ENCODE data around the gene FOXO1.

Gene FOXO1

GRCh38 chr13:40536443-40537113, 129.9 kb downstream of the FOXO1 start:
- no peak overlapping the region for H3K4me2 ChIP-seq (ENCODE audit: low read length)
- no peak overlapping the region; the same call in 1 of the 2 replicates for H3K9ac ChIP-seq (ENCODE audit: low read length)

GRCh38 chr13:40535345-40535836, 131.1 kb downstream of the FOXO1 start:
- Histone ChIP-seq H3F3A (ENCODE audit: insufficient read depth, low read length) (peaks cover 3% of the 10 kb centered on the region; the same call in 1 of the 2 replicates), H3K9ac (ENCODE audit: low read length) (no peak overlapping the region), H2AFZ (ENCODE audit: low read length) (no peak overlapping the region), H3K9me3 (ENCODE audit: low read length) (no peaks in the 10 kb centered on the region), H3K36me3 (ENCODE audit: insufficient read depth, low read length) (no peaks in the 10 kb centered on the region), H3K4me3 (ENCODE audit: low read depth, low read length, poor library complexity, severe bottlenecking) (no peak overlapping the region), H3K79me2 (ENCODE audit: insufficient read depth, low read length) (no peaks in the 10 kb centered on the region), H3K27me3 (ENCODE audit: insufficient read depth, low read length) (no peaks in the 10 kb centered on the region), H3K4me2 (ENCODE audit: low read length) (no peak overlapping the region), H3K27ac (ENCODE audit: low read depth, low read length, poor library complexity, severe bottlenecking) (peak overlapping the region; percentile 75), H4K20me1 (ENCODE audit: insufficient read depth, low read length) (no peaks in the 10 kb centered on the region), H3K4me1 (ENCODE audit: insufficient read depth, low read length, severe bottlenecking) (peaks cover 49% of the 10 kb centered on the region), H3K9me2 (ENCODE audit: low read depth, low read length) (no peaks in the 10 kb centered on the region)
- TF ChIP-seq, protein P1, sequence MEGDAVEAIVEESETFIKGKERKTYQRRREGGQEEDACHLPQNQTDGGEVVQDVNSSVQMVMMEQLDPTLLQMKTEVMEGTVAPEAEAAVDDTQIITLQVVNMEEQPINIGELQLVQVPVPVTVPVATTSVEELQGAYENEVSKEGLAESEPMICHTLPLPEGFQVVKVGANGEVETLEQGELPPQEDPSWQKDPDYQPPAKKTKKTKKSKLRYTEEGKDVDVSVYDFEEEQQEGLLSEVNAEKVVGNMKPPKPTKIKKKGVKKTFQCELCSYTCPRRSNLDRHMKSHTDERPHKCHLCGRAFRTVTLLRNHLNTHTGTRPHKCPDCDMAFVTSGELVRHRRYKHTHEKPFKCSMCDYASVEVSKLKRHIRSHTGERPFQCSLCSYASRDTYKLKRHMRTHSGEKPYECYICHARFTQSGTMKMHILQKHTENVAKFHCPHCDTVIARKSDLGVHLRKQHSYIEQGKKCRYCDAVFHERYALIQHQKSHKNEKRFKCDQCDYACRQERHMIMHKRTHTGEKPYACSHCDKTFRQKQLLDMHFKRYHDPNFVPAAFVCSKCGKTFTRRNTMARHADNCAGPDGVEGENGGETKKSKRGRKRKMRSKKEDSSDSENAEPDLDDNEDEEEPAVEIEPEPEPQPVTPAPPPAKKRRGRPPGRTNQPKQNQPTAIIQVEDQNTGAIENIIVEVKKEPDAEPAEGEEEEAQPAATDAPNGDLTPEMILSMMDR (IDR thresholded peaks at IDR 0.05; ENCODE audit: low read length) = no peak
- TF ChIP-seq EZH2 (IDR thresholded peaks at IDR 0.05; ENCODE audit: borderline replicate concordance, low read length) = no peak

More at GRCh38 chr13:40536443-40537113, 129.9 kb downstream of the FOXO1 start:
- H2AFZ ChIP-seq (ENCODE audit: low read length) = no peak overlapping the region
- no peaks in the 10 kb centered on the region for H3K27me3 ChIP-seq (ENCODE audit: insufficient read depth, low read length)
- no peaks in the 10 kb centered on the region for H3K9me3 ChIP-seq (ENCODE audit: low read length)
- H3K36me3 ChIP-seq (ENCODE audit: insufficient read depth, low read length) = no peaks in the 10 kb centered on the region
- H3K4me3 ChIP-seq (ENCODE audit: low read depth, low read length, poor library complexity, severe bottlenecking) = no peak overlapping the region
- no peaks in the 10 kb centered on the region for H4K20me1 ChIP-seq (ENCODE audit: insufficient read depth, low read length)
- no peak for TF ChIP-seq EZH2 (IDR thresholded peaks at IDR 0.05; ENCODE audit: borderline replicate concordance, low read length)
- TF ChIP-seq, protein P1 (IDR thresholded peaks at IDR 0.05; ENCODE audit: low read length) = no peak
- H3K9me2 ChIP-seq (ENCODE audit: low read depth, low read length) = no peaks in the 10 kb centered on the region
- H3K79me2 ChIP-seq (ENCODE audit: insufficient read depth, low read length) = no peaks in the 10 kb centered on the region
- no peaks in the 10 kb centered on the region for H3F3A ChIP-seq (ENCODE audit: insufficient read depth, low read length)
- H3K27ac ChIP-seq (ENCODE audit: low read depth, low read length, poor library complexity, severe bottlenecking) = peak overlapping the region; percentile 75
- peaks cover 47% of the 10 kb centered on the region for H3K4me1 ChIP-seq (ENCODE audit: insufficient read depth, low read length, severe bottlenecking)

GRCh38 chr13:40534456-40534855, 132.0 kb downstream of the FOXO1 start:
- no peaks in the 10 kb centered on the region for H4K20me1 ChIP-seq (ENCODE audit: insufficient read depth, low read length)
- H3K4me2 ChIP-seq (ENCODE audit: low read length) = peak overlapping the region; percentile 28; the same call in 1 of the 2 replicates
- no peak overlapping the region for H3K4me3 ChIP-seq (ENCODE audit: low read depth, low read length, poor library complexity, severe bottlenecking)
- no peaks in the 10 kb centered on the region for H3K9me3 ChIP-seq (ENCODE audit: low read length)
- TF ChIP-seq EZH2 (IDR thresholded peaks at IDR 0.05; ENCODE audit: borderline replicate concordance, low read length) = no peak
- TF ChIP-seq, protein P1 (IDR thresholded peaks at IDR 0.05; ENCODE audit: low read length) = no peak
- no peaks in the 10 kb centered on the region for H3K27me3 ChIP-seq (ENCODE audit: insufficient read depth, low read length)
- no peak overlapping the region; the same call in 1 of the 2 replicates for H2AFZ ChIP-seq (ENCODE audit: low read length)
- peak overlapping the region; percentile 30 for H3K27ac ChIP-seq (ENCODE audit: low read depth, low read length, poor library complexity, severe bottlenecking)
- no peak overlapping the region for H3K9ac ChIP-seq (ENCODE audit: low read length)
- peaks cover 48% of the 10 kb centered on the region for H3K4me1 ChIP-seq (ENCODE audit: insufficient read depth, low read length, severe bottlenecking)
- peaks cover 4% of the 10 kb centered on the region; the same call in 1 of the 2 replicates for H3F3A ChIP-seq (ENCODE audit: insufficient read depth, low read length)
- no peaks in the 10 kb centered on the region for H3K79me2 ChIP-seq (ENCODE audit: insufficient read depth, low read length)
- H3K36me3 ChIP-seq (ENCODE audit: insufficient read depth, low read length) = no peaks in the 10 kb centered on the region
- H3K9me2 ChIP-seq (ENCODE audit: low read depth, low read length) = no peaks in the 10 kb centered on the region
